ENCODE results near the gene KCNMA1.

The KCNMA1 gene

DNA sequence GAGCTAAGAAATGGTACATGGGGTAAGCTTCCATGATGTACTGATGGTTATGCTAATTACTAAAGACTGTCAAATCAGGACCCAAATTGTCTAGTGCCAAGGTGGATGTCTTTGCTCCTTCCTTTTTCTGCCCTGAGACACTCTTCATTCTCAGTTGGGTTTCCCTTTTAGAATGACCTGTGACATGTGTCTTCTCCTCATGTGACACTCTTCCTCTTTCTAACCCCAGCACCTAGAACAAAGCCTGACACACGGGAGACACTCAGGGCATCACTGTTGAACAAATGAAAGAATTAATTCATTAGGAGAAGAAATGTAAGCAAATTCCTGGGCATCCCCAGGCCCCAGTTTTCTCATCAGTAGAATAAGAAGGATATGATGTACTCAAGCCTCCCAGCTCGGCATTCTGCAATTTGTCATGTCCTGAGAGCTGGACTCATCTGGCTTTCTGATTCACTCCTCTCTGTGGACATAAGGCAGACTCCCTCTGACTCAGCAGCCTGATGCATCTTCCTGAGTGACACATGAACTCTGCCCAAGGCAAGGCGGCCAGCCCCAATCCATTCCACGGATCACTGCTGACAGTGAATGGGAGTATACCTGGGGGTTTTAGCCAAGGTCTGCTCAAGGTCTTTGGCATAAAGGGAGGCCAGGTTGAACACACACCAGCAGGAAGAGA is 473.8 kb downstream of the KCNMA1 start:
- no peak for DNase-seq

DNA sequence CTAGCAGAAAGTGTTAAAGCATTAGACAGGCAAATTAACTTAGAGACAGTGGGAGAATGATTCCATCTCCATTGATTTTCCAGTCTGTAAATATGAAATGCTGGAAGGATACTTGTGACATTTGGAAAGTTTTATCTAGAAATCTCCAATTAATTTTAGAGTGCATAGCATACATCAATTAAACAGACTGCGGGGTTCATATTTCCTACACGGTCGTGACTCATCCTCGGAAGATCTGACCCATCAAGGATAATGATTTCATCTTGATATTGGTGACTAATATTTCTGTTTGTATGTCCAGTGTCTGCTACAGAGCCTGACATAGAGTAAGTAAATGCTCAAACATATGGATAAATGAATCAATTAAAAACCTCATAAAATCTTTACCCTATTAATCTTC is 474.9 kb downstream of the KCNMA1 start:
- no peak for DNase-seq

DNA sequence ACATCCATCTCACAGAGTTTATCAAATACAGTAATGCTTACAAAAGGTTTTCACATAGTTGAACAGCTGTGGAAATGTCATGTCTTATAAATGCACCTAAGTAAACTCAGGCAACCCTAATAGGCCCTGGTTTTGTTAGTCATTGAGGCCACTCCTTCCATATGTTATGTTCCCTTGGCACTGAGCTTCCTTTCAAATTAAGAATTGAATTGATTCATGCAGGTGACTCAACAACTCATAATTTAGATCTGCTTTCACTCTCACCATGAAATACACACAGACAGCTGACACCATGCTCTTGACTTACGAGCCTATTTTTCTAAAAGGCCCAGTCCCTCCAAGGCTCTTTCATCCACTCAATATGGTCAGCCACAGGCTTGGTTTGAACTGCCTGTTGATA is 476.9 kb downstream of the KCNMA1 start:
- no peak for DNase-seq

DNA sequence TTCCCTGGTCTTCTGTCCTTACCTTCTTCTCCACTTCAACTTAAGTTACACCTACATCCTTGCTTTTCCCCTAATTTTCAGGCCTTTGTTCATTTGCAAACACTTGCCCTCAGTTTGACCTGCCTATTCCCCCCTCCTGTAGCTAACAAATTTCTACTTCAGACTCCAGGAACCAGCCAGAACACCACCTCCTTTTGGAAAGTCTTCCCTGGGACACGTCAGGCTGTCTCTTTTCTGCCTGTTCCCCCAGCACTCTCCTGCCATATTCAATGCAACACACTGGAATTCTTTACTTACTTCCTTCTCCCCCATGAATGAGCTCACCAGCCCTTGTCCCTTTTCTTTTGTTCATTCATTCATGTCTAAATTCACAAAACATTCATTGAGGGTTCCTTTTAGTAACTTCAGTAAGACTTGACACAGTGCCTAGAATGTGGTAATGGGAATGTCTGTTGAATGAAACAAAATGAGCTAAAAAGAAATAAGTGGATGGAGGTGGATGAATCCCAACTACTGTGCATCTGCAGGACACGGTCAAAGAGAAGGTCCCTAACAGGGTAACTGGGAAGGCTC is 478.0 kb downstream of the KCNMA1 start:
- no peak for DNase-seq

DNA sequence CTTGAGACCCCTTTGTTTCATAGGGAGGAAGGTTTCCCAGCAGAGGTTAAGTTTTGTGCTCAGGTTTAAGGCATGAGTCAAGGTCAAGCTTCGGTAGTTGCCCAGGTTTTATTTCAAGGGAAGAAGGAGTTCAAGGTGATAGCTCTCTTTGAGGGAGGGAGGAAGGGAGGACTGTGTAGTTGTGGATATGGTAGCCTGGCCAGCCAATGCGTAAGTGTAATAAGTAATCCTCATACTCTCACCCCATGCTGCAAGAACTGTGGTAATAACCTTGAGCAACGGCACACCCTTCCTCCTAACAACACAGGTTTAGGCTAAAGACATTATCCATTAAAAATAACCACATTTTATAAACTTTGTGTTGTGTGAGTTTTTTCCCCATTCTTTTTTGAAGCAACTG is 478.9 kb downstream of the KCNMA1 start:
- no peak for DNase-seq

DNA sequence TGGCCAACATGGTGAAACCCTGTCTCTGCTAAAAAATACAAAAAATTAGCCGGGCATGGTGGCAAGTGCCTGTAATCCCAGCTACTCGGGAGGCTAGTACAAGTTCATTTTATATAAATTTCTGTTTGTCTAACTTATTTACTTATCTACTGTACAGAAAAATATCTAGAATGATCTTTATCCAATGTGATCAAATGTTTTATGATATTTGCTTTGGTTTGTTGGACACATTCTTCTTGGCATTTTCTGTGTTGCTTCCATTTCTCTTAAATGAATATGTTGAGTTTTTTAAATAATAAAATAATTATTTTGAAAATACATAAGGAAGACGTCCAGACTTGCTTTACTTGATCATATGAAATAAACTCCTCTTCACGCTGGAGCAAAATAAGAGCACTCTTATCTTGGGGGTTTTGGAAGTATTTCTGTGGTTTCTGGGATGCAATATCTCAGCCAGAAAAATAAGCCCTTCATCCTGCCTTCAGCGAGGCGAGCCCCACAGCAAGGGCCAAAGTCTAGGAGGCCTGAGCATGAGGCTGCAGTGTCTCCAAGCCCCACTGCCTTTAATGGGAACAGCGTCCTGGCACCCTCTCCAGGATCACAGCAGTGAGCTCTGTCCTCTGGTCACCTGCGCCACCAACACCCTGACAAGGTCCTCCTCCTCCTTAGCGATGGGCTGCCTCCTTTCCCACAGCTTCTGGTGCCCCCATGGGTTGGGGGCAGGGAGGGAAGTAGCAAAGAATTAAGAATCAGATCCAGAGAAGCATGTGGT is 480.2 kb downstream of the KCNMA1 start:
- DNase-seq, result no peak

DNA sequence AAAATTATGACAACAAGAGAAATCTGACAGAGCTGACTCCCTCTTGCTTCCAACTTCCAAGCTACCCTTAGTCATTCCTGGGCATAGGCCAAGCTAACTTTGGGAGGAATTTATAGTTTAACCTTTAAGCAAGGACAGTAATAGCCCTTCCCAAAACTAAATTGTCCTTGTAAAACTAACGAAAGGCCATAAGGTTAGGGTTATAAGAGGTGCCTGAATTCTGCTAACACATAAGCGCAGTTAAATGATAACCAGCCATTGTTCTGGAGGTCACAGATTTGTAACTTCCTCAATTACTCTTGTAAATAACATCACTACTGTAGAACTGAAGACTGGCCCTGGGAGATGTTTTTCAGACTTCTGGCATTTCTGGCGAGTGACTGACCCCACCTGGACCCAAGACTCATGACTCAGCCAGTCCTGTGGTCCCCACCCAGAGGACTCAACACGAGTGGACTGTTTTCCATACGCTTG is 481.2 kb downstream of the KCNMA1 start:
- DNase-seq, result no peak

DNA sequence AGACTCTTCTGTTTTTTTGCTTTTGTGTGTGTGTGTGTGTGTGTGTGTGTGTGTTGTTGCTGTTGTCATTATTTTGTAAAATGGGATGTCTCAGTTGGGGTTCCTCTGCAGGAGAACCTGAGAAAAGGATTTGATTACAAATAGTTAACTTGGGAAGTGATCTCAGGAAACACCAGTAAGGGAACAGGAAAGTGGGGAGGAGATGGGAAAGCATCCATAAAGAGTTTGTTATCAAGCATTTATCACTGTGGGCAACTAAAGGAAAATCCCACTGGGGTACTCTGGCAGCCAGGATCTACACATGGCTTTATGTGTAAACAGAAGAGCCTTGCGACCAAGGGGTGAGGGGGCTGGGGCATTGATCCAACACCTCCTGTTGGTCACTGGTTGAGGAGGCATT is 485.4 kb downstream of the KCNMA1 start:
- DNase-seq, result no peak

DNA sequence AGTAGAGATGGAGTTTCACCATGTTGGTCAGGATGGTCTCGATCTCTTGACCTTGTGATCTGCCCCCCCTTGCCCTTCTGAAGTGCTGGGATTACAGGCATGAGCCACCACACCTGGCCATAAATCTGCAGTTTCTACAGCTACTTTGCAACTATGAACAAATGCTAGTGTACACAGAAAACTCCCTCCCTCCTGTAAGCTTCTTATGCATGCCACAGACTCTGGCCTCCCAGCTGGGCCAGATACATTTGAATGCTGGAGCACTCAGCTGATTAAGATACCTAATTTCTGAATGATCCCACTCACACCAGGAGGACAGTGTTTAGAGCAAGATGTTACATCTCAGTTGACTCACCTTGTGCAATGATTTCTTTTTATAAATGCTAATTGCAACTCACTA is 486.2 kb downstream of the KCNMA1 start:
- no peak for DNase-seq

DNA sequence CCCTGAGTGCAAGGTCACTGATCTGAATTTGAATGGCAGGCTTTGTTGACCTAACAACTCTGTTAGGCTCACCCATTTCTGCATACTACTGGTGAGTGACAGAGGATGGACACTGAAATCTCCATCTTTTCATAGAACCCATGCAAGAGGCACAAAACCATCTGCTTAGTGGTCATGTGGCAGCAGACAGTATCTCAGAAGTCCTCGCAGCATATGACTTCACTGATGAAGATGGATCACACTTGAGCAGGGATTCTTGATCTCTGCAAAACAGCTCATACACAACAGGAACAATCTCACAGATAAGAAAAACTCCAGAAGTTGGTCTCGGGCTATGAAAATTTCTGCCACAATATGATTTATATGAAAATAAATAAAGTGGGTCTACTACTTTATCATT is 487.9 kb downstream of the KCNMA1 start:
- no peak for DNase-seq

DNA sequence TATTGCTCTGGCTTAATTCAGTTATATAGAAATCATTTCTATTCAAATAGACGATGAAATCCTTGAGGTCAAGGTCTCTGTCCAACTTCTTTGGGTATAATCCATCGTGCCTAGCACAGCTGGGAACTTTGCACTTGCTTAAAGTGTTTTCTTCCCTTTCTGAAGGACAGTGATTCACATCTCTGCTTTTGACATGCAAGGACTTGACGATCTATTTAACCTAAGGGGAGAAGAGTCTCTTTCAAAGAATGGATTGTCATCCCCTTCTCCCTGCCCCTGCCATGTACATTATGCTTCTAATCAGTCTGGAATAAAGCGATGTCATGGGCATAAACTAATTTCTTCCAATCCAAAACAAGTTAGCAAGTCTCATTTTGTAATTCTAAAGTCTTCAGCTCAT is 488.6 kb downstream of the KCNMA1 start:
- no peak for DNase-seq

DNA sequence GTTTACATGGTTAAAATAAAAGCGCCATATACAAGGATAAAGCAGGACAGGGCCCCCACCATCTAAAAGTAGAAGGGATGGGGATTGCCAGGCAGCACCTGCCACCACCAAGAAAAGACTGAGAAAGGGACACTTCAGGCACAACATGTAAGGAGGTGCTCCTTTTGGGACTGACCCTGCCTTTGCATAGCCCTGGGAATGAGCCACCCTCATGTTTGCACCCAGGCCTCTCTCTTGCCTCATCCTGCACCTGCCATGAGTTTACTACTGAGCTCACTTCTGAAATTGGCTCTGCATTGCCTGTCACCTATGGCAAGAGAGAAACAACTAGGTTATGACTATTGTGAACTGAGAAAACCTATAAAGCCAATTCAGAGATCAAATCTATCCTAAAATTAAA is 489.7 kb downstream of the KCNMA1 start:
- no peak for DNase-seq

DNA sequence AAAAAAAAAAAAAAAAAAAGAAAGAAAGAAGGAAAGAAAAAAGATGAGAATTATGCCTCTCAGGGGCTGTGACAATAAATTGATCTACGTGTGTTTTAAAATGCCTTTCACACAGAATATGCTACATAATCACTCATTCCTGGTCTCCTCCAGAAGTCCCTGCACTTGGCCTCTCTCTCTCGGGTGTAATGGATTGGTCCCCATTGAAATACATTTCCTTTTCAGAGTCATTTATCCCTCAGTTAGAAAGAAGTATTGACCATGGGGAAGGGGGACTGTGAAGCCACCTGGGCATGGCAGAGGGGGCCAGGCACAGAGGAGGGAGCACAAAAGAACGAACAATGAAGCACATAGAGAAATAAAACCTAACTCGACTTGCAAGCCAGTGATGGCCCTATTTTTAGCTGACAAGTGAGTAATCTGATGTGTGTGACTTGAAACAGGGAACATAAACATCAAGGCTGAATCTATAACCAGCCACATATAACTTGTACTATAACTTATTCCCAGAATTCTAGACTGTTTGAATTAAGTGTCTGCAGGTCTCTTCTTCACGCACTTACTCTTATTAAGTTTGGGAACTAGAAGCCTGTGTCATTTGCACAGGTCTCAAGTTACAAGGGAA is 490.8 kb downstream of the KCNMA1 start:
- DNase-seq, result no peak

DNA sequence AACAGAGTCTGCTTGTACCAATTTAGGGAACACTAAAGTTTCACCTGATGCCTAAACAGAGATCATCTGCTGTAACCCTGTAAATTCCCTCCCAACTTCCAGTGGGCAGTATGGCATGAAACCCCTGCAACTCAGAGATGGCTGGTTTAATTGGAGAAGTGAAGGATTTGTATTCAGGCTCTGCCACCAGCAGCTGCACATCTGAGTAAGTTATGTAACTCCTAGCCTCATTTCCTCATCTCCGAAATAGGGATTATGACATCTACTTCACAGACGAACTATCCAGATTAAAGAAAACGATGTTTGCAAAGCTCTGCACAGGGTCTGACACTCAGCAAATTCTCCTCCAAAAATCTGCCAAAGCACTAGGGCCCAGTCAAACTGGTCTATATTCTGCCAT is 493.0 kb downstream of the KCNMA1 start:
- no peak for DNase-seq

DNA sequence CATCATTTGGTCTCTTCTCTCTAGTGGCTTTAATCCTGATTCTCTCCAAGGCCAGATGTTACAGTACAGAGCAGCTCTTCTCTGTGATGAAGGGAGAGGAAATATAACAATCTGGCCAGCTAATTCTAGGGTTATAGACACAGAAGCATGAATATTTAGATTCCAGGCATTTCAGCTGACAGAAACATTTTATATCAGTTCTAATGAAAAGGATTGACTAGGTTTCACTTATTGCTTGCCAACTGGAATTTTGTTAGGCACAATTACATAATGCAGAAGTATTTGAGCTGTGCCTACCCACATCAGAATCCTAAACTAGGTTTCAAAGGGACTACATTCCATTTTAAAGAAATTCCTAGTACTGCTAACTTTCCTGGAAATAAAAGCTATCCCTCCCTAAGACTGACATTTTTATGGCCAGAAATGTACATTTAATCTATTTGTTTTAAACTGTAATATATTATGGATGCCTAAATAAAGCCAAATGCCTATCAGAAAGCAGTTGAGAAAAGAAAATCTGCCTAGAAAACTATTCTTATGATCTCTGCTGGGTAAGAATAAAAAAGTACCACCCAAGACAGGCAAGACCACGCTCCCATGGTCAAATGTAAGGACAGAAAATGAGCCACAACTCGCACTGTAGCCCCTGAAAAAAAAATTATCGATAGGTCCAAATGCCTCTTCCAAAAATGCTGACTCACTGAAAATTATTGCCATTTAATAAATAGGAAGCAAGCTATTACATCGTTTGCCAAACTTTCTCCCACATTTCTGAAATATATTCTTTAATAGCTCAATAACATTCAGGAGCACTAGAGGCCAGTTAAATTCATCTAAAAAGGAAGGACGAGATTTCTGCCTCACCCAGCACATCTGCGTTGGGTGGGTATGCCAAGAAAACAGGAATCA is 498.1 kb downstream of the KCNMA1 start:
- DNase-seq, result no peak

DNA sequence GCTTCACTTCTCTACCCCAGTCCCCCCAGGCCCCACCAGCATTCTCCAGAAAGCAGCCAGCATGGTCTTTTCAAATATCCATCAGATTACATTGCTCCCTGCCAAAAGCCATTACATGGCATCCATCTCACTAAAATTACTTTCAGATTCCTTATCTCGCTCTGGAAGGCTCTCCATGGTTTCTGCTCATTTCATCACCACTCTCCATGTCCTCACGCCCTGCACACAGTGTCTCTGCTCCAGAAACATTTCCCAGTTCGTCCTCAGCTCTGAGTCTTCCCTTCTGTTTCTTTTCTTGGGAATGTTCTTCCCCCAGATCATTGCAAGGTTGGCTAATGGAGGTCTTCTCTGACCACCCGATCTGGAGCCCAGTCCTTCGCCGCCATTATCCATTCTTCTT is 499.1 kb downstream of the KCNMA1 start:
- DNase-seq, result no peak

DNA sequence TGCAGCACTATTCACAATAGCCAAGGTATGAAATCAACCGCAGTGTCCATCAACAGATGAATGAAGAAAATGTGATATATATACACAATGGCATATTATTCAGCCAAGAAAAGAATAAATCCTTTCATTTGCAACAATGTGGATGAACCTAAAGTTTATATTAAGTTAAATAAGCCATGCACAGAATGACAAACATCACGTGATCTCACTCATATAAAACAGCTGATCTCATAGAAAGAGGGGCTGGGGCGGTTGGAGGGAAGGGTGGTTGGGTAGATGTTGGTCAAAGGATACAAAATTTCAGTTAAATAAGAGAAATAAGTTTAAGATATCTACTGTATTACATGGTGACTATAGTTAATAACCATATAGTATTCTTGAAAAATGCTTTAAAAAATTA is 502.1 kb downstream of the KCNMA1 start:
- no peak for DNase-seq

DNA sequence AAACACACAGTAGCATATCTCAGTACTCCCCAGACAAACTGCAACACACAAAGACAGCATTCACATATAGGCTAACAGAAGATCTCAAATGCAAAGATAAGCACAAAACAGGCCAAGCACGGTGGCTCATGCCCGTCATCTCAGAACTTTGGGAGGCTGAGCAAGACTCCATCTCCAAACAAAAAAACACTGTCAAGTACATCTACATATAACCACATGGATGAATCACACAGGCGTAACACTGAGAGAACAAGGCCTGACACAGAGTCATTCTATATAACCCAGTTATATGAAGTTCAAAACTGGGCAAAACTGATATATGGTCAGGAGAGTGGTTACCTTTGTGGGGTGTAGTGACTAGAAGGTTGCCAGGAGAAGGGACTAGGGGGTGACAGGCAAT is 506.4 kb downstream of the KCNMA1 start:
- DNase-seq, result no peak

DNA sequence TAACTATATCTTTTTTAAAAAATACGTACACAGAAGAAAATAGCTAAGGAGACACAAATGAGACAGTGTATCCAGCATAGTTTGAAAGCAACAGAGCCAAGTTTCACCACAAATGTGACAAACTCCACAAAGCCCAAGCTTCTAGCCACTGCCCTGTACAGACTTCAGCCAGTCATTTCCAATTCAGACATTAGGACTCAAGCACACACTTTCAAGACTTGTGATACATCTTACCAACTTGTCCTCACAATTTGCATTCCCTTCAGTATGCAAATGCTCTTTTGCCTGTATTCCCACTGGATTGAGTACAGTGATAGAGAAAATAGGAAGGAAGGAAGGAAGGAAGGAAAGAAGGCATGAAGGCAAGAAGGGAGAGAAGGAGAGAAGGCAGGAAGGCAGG is 510.4 kb downstream of the KCNMA1 start:
- DNase-seq, result no peak

DNA sequence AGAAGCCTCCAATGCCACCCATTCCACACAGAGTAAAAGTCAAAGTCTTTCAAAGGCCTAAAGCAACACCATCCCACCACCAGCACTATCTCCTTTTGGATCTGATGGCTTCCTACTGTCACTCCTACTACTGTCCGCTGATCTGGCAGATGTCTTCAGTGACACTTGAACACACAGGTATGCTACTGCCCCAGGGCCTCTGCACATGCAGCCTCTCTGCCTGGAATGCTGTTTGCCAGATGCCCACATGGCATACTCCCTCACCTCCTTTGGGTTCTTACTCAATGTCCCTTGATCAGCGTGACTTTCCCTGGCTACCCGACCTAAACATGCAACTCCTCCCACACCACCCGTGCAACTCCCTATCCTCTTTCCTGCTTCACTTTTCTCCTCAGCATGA is 512.4 kb downstream of the KCNMA1 start:
- DNase-seq, result no peak

DNA sequence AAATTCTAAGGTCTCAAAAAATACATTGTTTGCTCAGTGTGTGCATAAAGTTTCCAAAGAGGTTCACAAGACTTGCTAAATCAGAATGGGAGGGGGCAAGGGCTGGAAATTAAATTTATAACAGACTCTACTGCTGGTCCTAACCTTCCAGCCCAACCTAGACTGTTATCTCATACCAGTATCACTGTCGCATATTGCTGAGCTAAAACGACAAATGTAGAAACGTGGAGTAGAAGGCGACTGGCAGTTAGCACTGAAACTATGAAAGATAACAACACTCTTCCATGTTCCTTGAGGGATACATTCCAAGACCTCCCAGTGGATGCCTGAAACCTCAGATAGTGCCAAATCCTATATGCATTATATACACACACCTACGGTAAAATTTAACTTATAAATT is 514.3 kb downstream of the KCNMA1 start:
- no peak for DNase-seq

DNA sequence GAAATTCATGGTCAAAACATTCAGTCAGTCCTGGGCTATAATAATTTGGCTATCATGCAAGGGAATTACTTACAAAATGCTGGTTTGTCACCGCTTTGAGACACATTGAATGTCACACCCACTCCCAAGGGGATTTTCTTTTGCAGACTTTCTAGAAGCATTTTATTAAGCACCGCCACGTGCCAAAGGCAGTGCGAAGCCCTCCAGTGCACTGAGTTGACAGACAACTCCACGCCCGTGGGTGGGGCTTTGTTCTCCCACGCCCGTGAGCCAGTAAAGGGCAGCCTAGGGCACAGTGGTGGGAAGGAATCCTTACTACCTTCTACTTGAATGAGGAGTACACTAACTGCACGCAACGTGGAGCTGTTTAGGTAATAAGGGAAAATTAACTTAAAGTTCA is 515.8 kb downstream of the KCNMA1 start:
- no peak for DNase-seq
